Progenitor cell of endocrine pancreas (in vitro differentiated cells): ENCODE measurements around the gene ZNF106. TPM values are rescaled to one million over a fixed set of nuclear protein-coding genes. Genes with fewer than 3 reads are reported as not detected.

Experiments used
- DNase-seq: peaks from one replicate; pipeline ENCODE4 v3.0.0; 2021; ENCODE audit warnings: low spot score; ENCODE audit not compliant: unreplicated experiment
- H3K27ac Mint-ChIP-seq: 2 replicates; pipeline ENCODE4 v1.8.0; 2021; ENCODE audit warnings: mild to moderate bottlenecking, moderate library complexity, mixed read lengths
- H3K27me3 Mint-ChIP-seq: 2 replicates; pipeline ENCODE4 v1.8.0; 2021; ENCODE audit warnings: mixed read lengths
- H3K36me3 Mint-ChIP-seq: 2 replicates; pipeline ENCODE4 v1.8.0; 2022; ENCODE audit warnings: mixed read lengths; ENCODE audit not compliant: insufficient read depth
- H3K4me1 Mint-ChIP-seq: 2 replicates; pipeline ENCODE4 v1.8.0; 2021; ENCODE audit warnings: low read depth, mixed read lengths
- H3K4me3 Mint-ChIP-seq: 2 replicates; pipeline ENCODE4 v1.8.0; 2021; ENCODE audit warnings: low read depth, mild to moderate bottlenecking, moderate library complexity, mixed read lengths
- H3K9me3 Mint-ChIP-seq: 2 replicates; pipeline ENCODE4 v1.8.0; 2021; ENCODE audit warnings: low read depth, mixed read lengths
- total RNA-seq: library from RNA; stranded (reverse); gene quantifications from 2 replicates; pipeline ENCODE4 v1.2.1, GENCODE V29; 2021
- TF ChIP-seq, protein P1 (sequence below): fragments of 200-600 bp; sonication (generic); IDR thresholded peaks from one replicate; pipeline ENCODE4 v1.5.0; 2021; ENCODE audit warnings: antibody characterized with exemption, mild to moderate bottlenecking; ENCODE audit not compliant: unreplicated experiment

Gene ZNF106
- total RNA-seq, 1 donor from 2014 or later, result 52.4 TPM

DNA sequence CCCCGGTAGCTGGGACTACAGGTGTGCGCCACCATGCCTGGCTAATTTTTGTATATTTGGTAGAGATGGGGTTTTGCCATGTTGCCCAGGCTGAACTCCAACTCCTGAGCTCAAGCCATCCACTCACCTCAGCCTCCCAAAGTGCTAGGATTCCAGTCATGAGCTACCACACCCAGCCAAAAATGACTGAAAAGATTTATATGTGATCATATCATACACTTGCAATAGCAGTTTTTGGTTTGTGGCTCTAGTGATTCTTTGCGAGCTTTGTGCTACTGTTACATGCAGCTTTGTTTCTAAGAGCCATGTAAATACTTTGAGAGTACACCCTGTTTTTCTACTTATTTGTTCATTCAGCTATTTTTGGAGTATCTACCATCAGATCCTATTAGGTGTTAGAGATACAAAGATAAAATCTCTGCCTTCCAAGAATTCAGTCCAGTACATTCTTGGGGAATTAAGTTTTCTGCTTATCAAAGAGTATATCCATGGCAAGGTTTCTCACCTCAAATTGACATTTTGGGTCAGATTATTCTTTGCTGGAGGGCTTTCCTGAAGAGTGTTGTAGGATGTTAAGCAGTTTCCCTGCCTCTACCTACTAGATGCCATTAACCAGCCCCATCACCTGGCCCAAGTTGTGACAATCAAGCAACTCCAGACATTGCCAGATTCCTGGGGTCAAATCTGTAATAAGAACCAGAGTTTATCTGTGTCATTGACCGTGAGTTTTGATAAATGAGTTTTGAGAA, 19.5 kb upstream of the ZNF106 start:
- no peaks in the 10 kb centered on the region for H3K9me3 Mint-ChIP-seq
- TF ChIP-seq, protein P1, sequence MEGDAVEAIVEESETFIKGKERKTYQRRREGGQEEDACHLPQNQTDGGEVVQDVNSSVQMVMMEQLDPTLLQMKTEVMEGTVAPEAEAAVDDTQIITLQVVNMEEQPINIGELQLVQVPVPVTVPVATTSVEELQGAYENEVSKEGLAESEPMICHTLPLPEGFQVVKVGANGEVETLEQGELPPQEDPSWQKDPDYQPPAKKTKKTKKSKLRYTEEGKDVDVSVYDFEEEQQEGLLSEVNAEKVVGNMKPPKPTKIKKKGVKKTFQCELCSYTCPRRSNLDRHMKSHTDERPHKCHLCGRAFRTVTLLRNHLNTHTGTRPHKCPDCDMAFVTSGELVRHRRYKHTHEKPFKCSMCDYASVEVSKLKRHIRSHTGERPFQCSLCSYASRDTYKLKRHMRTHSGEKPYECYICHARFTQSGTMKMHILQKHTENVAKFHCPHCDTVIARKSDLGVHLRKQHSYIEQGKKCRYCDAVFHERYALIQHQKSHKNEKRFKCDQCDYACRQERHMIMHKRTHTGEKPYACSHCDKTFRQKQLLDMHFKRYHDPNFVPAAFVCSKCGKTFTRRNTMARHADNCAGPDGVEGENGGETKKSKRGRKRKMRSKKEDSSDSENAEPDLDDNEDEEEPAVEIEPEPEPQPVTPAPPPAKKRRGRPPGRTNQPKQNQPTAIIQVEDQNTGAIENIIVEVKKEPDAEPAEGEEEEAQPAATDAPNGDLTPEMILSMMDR, result no peak
- H3K27ac Mint-ChIP-seq, result no peak overlapping the region
- H3K36me3 Mint-ChIP-seq, result peaks cover 11% of the 10 kb centered on the region
- H3K4me1 Mint-ChIP-seq, result no peaks in the 10 kb centered on the region
- DNase-seq, result no peak
- H3K4me3 Mint-ChIP-seq, result no peak overlapping the region
- no peaks in the 10 kb centered on the region for H3K27me3 Mint-ChIP-seq

DNA sequence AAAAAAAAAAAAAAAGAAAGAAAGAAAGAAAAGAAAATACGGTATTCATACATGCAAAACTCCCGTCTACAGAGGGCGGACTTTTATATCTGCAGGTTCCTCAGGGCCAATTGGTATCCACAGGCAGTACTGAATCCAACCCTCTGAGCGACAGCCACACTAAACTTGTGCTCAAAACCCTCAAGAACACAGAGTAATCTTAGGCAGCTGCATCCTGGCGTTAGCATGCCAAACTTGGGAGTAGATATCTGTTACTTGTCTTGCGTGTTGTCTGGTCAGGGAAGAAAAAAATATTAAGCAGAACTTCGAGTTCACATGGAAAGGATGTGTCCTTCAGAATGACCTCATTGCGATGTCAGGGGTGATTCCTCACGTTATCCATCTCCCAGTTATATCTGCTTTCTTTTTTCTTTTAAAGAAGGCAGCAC, 17.3 kb upstream of the ZNF106 start:
- Mint-ChIP-seq H3K27me3 (no peaks in the 10 kb centered on the region), H3K4me3 (no peak overlapping the region), H3K9me3 (no peaks in the 10 kb centered on the region), H3K27ac (no peak overlapping the region), H3K36me3 (peaks cover 7% of the 10 kb centered on the region), H3K4me1 (no peaks in the 10 kb centered on the region)
- DNase-seq, result no peak
- TF ChIP-seq, protein P1, result no peak

DNA sequence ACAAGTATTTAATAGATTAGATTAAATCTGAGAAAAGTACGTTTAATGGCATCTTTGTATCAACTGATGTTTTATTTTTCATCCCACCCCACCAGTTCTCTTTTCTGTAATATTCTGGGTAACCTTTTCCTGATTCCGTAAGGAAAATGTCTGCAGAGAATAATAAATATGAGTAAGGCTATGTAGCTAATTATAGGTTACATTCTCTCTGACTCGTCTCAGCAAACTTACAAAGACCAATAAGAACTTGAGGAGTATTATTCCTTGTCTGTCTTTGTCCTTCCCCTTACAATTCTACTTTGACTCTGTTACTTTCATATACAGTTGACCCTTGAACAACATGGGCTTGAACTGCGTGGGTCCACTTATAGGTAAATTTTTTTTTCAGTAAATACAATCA, 16.6 kb upstream of the ZNF106 start:
- TF ChIP-seq, protein P1, result no peak
- Mint-ChIP-seq H3K36me3 (peaks cover 5% of the 10 kb centered on the region), H3K27ac (no peak overlapping the region), H3K4me3 (no peak overlapping the region), H3K4me1 (no peaks in the 10 kb centered on the region), H3K27me3 (no peaks in the 10 kb centered on the region), H3K9me3 (no peaks in the 10 kb centered on the region)
- DNase-seq, result no peak

DNA sequence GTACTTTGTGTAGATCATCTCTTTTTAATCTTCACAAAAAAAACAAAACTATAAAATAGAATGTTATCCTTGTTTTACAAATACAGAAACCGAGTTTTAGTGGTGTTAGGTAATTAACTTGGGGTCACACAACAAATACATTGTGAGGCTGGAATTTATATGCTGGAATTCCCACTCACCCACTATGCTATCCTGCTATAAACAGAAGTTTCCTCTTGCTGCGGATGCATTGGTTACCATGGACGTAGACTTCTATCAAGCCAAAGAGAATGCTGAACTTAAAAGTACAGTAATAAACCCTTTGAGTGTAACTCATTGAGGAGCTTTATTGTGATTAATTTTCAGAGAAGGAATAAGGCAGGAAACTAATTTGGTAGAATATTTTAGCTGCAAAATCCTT, 13.7 kb upstream of the ZNF106 start:
- Mint-ChIP-seq H3K4me3 (no peak overlapping the region), H3K9me3 (no peaks in the 10 kb centered on the region), H3K27me3 (no peaks in the 10 kb centered on the region), H3K27ac (no peak overlapping the region), H3K36me3 (peaks cover 1% of the 10 kb centered on the region), H3K4me1 (peaks cover 5% of the 10 kb centered on the region)
- no peak for DNase-seq
- TF ChIP-seq, protein P1, result no peak

DNA sequence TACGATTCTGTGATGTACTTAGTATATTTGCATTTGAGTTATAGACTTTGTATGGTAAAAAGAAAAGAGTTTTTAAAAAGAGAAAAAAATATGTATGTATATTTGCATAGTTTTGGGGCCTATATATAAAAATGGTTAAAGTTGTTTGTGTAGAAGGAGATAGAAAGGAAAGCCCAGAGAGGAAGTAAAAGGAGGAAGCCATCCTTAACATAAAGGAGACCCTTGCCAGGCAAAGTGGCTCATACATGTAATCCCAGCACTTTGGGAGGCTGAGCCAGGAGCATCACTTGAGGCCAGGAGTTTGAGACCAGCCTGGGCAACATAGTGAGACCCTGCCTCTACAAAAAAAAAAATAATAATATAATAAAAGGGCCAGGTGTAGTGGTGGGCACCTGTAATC, 12.9 kb upstream of the ZNF106 start:
- no peak for DNase-seq
- peaks cover 6% of the 10 kb centered on the region for H3K4me1 Mint-ChIP-seq
- H3K36me3 Mint-ChIP-seq, result peaks cover 1% of the 10 kb centered on the region
- no peak overlapping the region for H3K27ac Mint-ChIP-seq
- H3K27me3 Mint-ChIP-seq, result no peaks in the 10 kb centered on the region
- H3K4me3 Mint-ChIP-seq, result no peak overlapping the region
- no peaks in the 10 kb centered on the region for H3K9me3 Mint-ChIP-seq
- TF ChIP-seq, protein P1, result no peak
